Ovary (tissue), 9 donors: Measurements from ENCODE around the gene VKORC1L1. TPM values are rescaled to one million over a fixed set of nuclear protein-coding genes. Genes with fewer than 3 reads are reported as not detected.
"Not testable (repeated sequence)": the region's sequence is repeated elsewhere in the genome, so short reads cannot be mapped to it uniquely, and the experiment has no call there.

Source experiments
- DNase-seq, 5 donors: peaks; one replicate each; pipeline ENCODE4 v3.0.0-alpha.2; 2019 to 2020
- H3K27ac ChIP-seq, 2 donors: fragments of 200-600 bp; one replicate each; pipeline versions ENCODE4 v1.5.1 to v1.8.0; 2019 to 2022
- H3K27me3 ChIP-seq: fragments of 200-600 bp; one replicate; pipeline ENCODE4 v1.8.0; 2022
- H3K36me3 ChIP-seq: fragments of 200-600 bp; sonication (generic); one replicate; pipeline ENCODE4 v1.5.1; 2019
- H3K4me1 ChIP-seq: one replicate; pipeline ENCODE4 v1.8.1; 2013; ENCODE audit warnings: mild to moderate bottlenecking, moderate library complexity; ENCODE audit not compliant: insufficient read depth
- H3K4me3 ChIP-seq: fragments of 200-600 bp; sonication (generic); one replicate; pipeline ENCODE4 v1.5.1; 2017
- H3K9me3 ChIP-seq, 2 donors: fragments of 200-600 bp in 1 of 2; sonication (generic) in 1 of 2; one replicate each; pipeline versions ENCODE4 v1.5.1 to v1.8.1; 2013 to 2019; ENCODE audit warnings: mild to moderate bottlenecking in 1 of 2, moderate library complexity in 1 of 2
- EP300 ChIP-seq: sonication (generic); formaldehyde crosslinking; IDR thresholded peaks from one replicate; pipeline ENCODE4 v1.6.1; 2017; ENCODE audit warnings: antibody characterized with exemption
- POLR2A ChIP-seq: fragments of 450-650 bp; IDR thresholded peaks from one replicate; pipeline ENCODE4 v1.6.1; 2017; ENCODE audit warnings: antibody characterized with exemption, mild to moderate bottlenecking, moderate library complexity
- WGBS, 3 donors: extraction: QIAGEN DNeasy Blood & Tissue Kit in 1 of 3; methylation state at CpG; one replicate each; pipeline versions ENCODE4 v1.1.5 to v1.1.7; 2013 to 2017; 5-methylcytosine and 5-hydroxymethylcytosine counted together
- intact Hi-C, 4 donors: fragments of 100-400 bp; cut with DNase I; formaldehyde crosslinking; loops; one replicate each; pipeline versions ENCODE4 v1.11.0 to v1.15.1; 2022 to 2023
- polyA plus RNA-seq, 2 donors: library from polyadenylated mRNA; stranded (reverse); fragments of 200-250 nt in 1 of 2; fragments of 350-450 nt in 1 of 2; fragmentation: Illumina TruSeq in 1 of 2; extraction: RNeasy Lipid Tissue Mini Kit (QIAGEN cat#74804) in 1 of 2; gene quantifications; one replicate each; pipeline ENCODE4 v1.2.3, GENCODE V29; 2013 to 2014
- total RNA-seq, 7 donors: library from RNA; depleted of rRNA in 2 of 7; stranded (reverse); fragments of >200 nt in 2 of 7; fragmentation: NEBNext Ultra II Directional in 3 of 7; extraction: Animal tissue kit (Norgen Biotek cat#: 25700) in 3 of 7; gene quantifications; one replicate each; pipeline versions ENCODE4 v1.1.0 to v1.2.4, GENCODE V29; 2016 to 2023
- TF ChIP-seq, protein P1 (sequence below), 3 donors: fragments of 450-650 bp in 2 of 3; fragments of 200-600 bp in 1 of 3; IDR thresholded peaks; one replicate each; pipeline versions ENCODE4 v1.5.1 to v1.8.0; 2016 to 2022; ENCODE audit warnings: antibody characterized with exemption in 3 of 3, mild to moderate bottlenecking in 1 of 3
- donor health status: DM: no; HTN: no; CAD: no; lungs with moderate emphysema.
- donor health status: DM: no; HTN: no; CAD: no.
- donor health status: Bipolar disorder and iron deficiency.
- donor health status: DM: yes; HTN: yes; CAD: no.
- donor health status: DM: no; HTN: no; CAD: no.
- donor health status: DM: yes; HTN: yes; CAD: no.

The VKORC1L1 gene
- total and polyA plus RNA-seq, 9 donors = 11.8 to 38.0 (median 24.8) TPM

DNA sequence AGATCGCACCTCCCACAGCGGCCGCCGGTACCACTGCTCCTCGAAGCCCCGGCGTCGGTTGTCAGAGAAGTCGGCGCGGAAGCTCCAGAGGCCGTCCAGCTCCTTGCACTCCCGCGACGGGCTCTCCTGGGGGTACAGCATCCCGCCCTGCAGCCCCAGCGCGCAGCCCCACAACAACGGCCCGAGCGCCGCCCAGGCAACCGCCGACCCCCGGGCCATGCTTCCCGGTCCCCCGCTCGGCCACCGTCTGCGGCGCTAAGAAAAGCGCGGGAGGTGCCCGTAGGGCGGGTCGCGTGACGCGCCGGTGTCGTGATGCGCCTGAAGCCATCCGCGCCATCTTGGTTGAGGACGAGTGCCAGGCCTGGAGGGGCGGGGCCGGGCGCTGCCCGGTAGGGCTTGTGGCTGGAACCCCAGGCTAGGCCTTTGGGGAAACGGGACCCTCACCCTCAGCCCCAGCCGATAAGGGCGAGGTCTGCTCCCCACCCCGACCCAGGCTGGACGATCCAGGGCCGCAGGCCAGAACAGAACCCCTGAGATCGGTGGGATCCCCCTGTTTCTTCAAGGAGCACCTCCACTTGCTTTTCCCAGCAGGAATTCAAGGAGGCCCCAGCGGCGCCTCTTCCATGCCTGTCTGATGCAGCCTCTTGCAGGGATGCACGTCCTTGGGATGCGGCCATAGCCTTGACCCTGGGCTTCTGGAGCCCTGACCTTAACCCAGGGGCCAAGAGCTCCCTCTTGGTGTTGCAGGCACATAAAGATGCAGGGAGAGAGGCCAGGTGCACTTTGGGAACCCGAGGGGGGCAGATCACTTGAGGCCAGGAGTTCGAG lies 109.3 kb downstream of the VKORC1L1 start, which contains the start of gene GUSB:
TSS of gene GUSB (minus strand) at position 249 of the 828 bp plus-strand sequence. CDS start at position 219, 30 bp downstream.
- Histone ChIP-seq H3K36me3 (no peaks in the 10 kb centered on the region), H3K9me3 (no peaks in the 10 kb centered on the region), H3K27ac (peak within 1 kb of the TSS; percentile 35 to 76), H3K4me1 (peaks cover 5% of the 10 kb centered on the region), H3K4me3 (peak within 1 kb of the TSS; percentile 94), H3K27me3 (no peaks in the 10 kb centered on the region)
- WGBS, 3 donors = 1 to 5% (median 1%) methylated on average over 25 to 62 of the region's 62 CpGs
- peak; percentile 69 for TF ChIP-seq POLR2A
- TF ChIP-seq, protein P1, sequence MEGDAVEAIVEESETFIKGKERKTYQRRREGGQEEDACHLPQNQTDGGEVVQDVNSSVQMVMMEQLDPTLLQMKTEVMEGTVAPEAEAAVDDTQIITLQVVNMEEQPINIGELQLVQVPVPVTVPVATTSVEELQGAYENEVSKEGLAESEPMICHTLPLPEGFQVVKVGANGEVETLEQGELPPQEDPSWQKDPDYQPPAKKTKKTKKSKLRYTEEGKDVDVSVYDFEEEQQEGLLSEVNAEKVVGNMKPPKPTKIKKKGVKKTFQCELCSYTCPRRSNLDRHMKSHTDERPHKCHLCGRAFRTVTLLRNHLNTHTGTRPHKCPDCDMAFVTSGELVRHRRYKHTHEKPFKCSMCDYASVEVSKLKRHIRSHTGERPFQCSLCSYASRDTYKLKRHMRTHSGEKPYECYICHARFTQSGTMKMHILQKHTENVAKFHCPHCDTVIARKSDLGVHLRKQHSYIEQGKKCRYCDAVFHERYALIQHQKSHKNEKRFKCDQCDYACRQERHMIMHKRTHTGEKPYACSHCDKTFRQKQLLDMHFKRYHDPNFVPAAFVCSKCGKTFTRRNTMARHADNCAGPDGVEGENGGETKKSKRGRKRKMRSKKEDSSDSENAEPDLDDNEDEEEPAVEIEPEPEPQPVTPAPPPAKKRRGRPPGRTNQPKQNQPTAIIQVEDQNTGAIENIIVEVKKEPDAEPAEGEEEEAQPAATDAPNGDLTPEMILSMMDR (IDR thresholded peaks at IDR 0.05) = no peak
- no peak for TF ChIP-seq EP300
- DNase-seq = peak; percentile 91 to 97 (median 94)
- intact Hi-C loops = no loop called here

DNA sequence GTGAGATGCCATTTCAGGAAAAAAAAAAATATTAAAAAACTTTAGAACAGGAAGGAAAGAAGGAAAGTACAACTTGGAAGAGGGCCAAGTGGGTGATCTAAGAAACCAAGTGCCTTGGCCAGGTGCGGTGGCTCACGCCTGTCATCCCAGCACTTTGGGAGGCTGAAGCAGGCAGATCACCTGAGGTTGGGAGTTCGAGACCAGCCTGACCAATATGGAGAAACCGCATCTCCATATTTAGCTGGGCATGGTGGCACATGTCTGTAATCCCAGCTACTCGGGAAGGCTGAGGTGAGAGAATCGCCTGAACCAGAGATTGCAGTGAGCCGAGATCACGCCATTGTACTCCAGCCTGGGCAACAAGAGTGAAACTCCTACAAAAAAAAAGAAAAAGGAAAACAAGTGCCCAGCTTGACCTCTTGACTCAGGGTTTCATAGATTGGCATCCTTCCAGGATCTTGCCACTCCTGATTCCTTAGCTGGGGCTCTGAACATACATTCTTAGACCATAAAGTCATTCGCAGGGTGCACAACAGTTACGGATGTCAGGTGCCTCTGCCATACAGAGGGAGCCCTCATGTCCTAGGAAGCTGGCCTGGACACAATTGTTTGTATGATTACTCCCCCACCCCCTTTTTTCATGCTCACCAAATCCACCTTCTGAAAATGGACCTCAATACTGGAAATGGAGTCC lies 111.2 kb downstream of the VKORC1L1 start:
- Histone ChIP-seq H3K4me3 (no peak overlapping the region), H3K27ac (no peak overlapping the region), H3K9me3 (no peaks in the 10 kb centered on the region), H3K36me3 (no peaks in the 10 kb centered on the region), H3K4me1 (peaks cover 5% of the 10 kb centered on the region), H3K27me3 (no peaks in the 10 kb centered on the region)
- 93% methylated on average over 10 of the region's 10 CpGs for WGBS, 3 donors
- TF ChIP-seq POLR2A (no peak), EP300 (no peak)
- TF ChIP-seq, protein P1 (IDR thresholded peaks at IDR 0.05) = no peak
- intact Hi-C loops = no loop called here
- no peak for DNase-seq

- Histone ChIP-seq H3K27me3 (no peaks in the 10 kb centered on the region), H3K4me3 (no peak overlapping the region), H3K4me1 (no peaks in the 10 kb centered on the region), H3K36me3 (no peaks in the 10 kb centered on the region), H3K9me3 (no peaks in the 10 kb centered on the region), H3K27ac (no peak overlapping the region)
- TF ChIP-seq, protein P1 (IDR thresholded peaks at IDR 0.05) = no peak
- TF ChIP-seq EP300 = no peak
- no peak for TF ChIP-seq POLR2A
- no peak for DNase-seq
- intact Hi-C loops = no loop called here
- WGBS, 3 donors = 81 to 86% (median 81%) methylated on average over 4 of the region's 4 CpGs
These were observed 115.2 kb downstream of the VKORC1L1 start for GRCh38 chr7:65988084-65988483.

DNA sequence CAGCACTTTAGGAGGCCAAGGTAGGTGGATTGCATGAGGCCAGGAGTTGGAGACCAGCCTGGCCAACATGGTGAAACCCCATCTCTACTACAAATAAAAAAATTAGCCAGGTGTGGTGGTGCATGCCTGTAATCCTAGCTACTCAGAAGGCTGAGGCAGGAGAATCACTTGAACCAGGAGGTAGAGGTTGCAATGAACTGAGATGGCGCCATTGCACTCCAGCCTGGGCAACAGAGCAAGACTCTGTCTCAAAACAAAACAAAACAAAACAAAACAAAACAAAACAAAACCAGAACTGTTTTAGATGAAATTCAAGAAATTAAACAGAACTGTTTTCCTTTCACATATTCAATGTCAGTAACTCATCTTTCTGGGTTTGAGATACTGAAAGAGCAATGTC lies 115.6 kb downstream of the VKORC1L1 start:
- intact Hi-C loops, DNase-seq: not testable (repeated sequence)
- 91 to 100% (median 100%) methylated on average over 1 of the region's 1 CpG for WGBS, 3 donors

DNA sequence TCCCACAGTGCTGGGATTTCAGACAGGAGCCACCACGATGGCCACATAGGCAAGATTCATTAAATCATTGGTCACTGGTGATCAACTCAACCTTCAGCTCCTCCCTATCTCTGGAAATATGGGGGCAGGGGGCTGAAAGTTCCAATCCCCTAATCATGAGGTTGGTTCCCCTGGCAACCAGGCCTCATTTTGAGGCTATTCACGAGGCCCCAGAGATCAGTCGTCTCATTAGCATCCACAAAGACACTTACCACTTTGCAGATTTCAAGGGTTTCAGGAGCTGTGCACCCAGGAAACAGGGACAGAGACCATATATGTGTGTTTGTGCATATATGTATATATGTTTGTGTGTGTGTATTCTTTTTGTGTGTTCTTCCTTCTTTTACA lies 116.8 kb downstream of the VKORC1L1 start:
- Histone ChIP-seq H3K9me3 (no peaks in the 10 kb centered on the region), H3K36me3 (no peaks in the 10 kb centered on the region), H3K4me3 (no peak overlapping the region), H3K4me1 (no peaks in the 10 kb centered on the region), H3K27ac (no peak overlapping the region), H3K27me3 (no peaks in the 10 kb centered on the region)
- WGBS, 3 donors = 47 to 69% (median 58%) methylated on average over 3 of the region's 3 CpGs
- intact Hi-C loops = no loop called here
- no peak for DNase-seq
- TF ChIP-seq EP300 (no peak), POLR2A (no peak)
- TF ChIP-seq, protein P1 (IDR thresholded peaks at IDR 0.05) = no peak

More for the DNA sequence above, 115.6 kb downstream of the VKORC1L1 start:
- H3K4me3 ChIP-seq, H3K27me3 ChIP-seq, H3K4me1 ChIP-seq, H3K27ac ChIP-seq, H3K36me3 ChIP-seq, H3K9me3 ChIP-seq: not testable (repeated sequence)

DNA sequence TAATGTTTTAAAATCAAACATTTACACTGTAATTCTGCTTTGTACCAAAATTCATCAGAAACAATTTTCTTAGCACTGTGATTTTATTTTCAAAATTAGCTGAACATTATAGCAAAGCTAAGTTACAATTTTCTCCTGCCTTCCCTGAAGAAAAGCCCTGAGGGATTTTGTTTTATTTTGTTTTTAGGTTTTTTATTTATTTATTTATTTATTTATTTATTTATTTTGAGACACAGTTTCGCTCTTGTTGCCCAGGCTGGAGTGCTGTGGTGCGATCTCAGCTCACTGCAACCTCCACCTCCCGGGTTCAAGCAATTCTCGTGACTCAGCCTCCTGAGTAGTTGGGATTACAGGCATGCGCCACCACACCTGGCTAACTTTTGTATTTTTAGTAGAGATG lies 119.0 kb downstream of the VKORC1L1 start:
- H3K27me3 ChIP-seq, H3K27ac ChIP-seq, H3K9me3 ChIP-seq, H3K4me1 ChIP-seq, intact Hi-C loops, DNase-seq, H3K36me3 ChIP-seq, H3K4me3 ChIP-seq: not testable (repeated sequence)
- 93 to 94% (median 94%) methylated on average over 5 of the region's 5 CpGs for WGBS, 3 donors
